ENCODE results near the gene DLG2.

Gene DLG2

GRCh38 chr11:83681906-83682610 is 1945.1 kb downstream of the DLG2 start:
- no peak for DNase-seq (ENCODE audit: low read depth in 2 of 2)

GRCh38 chr11:83681031-83681781 is 1945.9 kb downstream of the DLG2 start:
- no peak for DNase-seq (ENCODE audit: low read depth in 2 of 2)

- DNase-seq (ENCODE audit: low read depth in 2 of 2) = no peak
Measured at GRCh38 chr11:83680321-83680720, 1946.8 kb downstream of the DLG2 start.

DNA sequence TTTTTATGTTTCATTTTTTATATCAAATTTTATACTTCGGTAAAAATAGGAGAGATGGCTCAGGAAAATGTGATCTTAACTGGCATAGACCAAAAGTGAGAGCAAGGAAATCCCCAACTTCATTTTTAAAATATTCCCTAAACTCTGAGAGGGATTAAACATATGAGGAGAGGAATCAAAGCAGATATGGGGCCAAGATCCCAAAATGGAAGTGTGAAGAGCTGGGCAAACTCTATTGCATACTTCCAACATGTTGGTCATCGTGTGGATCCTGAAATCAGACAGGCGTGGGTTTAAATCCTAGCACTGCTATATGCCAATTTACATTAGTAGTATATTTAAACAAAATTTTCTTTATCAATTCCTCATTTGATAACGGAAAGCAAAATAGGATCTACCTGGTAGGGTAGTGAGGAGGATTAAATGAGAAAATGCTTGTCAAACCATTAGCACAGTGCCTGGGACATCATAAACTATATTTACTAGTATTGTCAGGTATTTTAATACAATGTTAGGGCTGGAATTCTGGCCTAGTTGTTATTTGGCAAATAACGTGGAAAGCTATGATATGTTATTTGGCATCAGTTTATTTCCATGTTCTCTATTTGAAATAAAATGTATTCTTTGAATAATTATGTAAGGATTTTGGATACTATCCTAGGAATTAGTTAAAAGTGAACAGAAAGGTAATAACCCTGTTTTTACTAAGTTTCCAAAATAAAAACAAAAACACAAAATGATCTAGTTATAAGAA is 1948.1 kb downstream of the DLG2 start:
- no peak for DNase-seq (ENCODE audit: low read depth in 2 of 2)

DNA sequence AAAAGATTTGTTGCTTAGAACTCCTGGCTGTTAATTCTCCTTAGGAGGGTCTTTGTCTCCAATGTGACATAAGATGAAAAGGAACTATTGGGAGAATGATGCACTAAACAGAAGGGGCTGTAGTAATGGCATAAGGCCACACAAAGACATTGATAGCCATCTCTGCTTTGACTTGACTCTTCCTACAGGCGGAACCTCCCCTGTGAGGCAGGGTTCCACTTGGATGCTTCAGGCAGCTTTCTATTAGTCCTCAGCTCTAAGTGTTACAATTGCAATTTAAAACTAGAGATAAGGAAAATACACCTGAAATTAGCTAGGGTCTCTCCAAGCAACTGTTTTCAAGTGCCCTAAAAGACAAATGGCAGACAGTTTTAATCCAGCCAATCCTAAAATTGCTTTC is 1949.4 kb downstream of the DLG2 start:
- DNase-seq (ENCODE audit: low read depth in 2 of 2) = no peak

DNA sequence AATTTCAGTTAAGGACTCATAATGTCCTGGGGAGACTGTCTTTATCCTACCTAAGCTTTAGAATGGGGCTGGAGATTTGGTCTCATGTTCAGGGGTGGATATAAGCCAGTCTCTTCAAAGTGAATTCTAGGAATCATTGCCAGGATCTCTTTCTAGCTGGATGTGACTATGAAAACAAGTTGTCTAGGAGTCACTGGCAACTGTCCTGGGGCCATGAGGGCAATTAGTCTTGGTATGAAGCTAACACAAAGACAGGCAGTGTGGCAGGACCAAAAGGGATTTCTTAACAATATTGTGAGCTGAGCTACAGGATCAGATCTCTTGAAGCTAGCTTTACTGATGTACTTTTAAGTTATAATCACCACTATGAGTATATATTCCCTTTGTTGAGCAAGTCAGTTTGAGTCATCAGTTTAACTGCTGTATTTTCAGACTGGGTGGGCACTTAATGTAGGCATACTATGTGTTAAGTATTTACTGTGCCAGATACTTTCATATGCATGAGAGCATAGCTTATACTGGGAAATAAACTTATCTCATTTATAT is 1951.0 kb downstream of the DLG2 start:
- no peak for DNase-seq (ENCODE audit: low read depth in 2 of 2)

DNA sequence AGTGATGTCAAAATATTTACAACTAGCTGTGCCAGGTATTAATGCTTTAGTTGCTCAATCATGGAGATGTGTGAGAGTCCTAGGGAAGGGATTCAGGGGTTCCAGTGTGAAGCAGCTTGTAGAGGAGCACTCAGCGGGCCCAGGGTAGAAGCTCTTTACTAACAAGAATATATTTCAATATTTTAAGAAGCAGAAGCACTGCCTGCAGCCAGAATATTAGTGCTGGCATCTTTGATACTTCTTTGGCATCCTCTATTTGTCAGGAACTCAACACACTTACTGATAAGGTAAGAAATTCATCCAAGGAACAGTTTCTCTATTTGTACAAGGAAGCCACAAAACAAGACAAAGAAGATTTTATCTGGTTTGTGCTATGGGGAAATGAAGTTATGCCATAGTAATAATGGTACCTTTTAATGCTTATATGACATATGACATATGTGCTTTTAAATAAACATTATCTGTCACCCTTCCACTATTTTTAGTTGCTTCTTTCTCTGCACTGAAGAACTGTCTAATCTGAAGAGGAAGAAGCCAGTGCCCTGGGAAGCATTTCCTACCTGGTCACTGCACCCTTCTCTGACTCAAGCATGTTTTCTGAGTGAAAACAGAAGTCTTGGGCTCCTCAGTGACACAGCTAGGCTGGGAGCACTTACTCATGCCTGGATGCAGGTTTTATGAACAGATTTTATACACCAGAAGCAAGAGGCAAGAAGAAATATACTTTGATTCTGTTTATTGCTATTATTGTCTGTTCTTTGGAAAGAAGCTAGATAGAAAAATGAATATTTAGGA is 1952.8 kb downstream of the DLG2 start:
- DNase-seq (ENCODE audit: low read depth in 2 of 2) = no peak

DNA sequence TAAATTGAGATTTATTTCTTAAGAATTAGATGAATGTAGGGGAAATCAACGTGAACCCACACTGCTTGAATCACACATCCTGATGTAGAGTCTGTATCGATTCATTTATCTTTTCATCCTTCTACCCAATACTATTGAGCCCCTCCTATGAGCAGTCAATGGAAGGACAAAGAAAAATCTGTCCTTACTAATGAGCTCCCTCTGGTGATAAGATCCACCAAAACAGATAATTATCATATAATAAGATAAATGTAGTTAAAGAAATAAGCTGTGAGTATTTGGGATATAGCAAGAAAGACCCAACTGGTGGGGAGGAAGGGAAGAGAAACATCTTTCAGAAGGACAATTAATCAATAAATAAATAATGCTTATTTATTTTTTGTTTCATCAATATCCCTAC is 1955.9 kb downstream of the DLG2 start:
- no peak for DNase-seq (ENCODE audit: low read depth in 2 of 2)

DNA sequence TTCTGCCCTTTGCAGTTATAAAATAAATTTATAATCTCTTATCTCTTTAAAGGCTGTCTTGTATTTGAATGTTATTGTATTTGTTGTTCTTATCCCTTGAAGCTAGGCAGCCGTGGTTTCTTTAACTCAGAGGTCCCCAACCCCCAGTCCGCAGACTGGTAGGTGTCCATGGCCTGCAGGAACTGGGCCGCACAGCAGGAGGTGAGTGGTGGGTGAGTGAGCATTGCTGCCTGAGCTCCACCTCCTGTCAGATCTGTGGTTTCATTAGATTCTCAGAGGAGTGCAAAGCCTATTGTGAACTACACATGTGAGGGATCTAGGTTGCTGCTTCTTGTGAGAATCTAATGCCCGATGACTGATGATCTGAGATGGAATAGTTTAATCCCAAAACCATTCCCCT is 1961.0 kb downstream of the DLG2 start:
- no peak for DNase-seq (ENCODE audit: low read depth in 2 of 2)

DNA sequence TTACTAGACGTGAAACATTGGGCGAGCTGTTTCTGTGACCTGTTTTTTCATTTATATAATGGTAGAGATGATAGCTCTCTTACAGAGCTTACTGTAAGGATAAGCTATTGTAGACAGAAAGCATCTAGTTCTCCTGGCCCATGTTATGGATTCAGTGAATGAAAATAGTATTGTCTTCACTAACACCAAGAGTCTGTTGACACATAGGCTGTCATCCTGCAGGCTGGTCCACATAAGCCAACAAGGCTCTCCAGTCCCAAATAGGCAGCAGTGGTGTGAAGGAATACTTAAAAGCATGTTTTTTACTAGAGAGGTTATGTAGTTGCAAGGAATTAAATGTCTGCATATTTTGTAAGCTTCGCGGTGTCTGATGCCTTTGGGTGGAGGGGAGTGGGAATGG is 1963.2 kb downstream of the DLG2 start:
- no peak for DNase-seq (ENCODE audit: low read depth in 2 of 2)

DNA sequence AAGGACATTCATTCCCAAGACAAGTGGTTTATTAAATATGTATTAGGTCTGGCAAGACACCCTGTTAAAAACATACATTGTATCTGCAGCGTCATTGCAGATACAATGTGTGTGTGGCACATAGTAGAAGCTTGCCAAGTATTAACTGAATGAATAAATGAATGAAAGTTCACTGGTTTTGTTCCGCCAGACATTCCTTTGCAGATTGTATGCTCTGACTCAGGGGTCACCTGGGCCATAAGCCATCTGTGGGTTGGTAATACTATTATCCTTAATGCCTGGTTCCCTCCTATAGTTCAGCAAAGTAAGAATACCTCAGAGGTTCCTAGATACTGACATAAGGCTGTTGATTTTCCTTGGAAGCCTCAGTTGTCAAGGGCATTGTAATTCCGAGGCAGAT is 1963.7 kb downstream of the DLG2 start:
- DNase-seq (ENCODE audit: low read depth in 2 of 2) = no peak

- no peak for DNase-seq (ENCODE audit: low read depth in 2 of 2)
Measured at GRCh38 chr11:83662494-83662893, 1964.7 kb downstream of the DLG2 start.

- DNase-seq (ENCODE audit: low read depth in 2 of 2) = no peak
Measured at GRCh38 chr11:83661491-83662350, 1965.4 kb downstream of the DLG2 start.

GRCh38 chr11:83659466-83659865 is 1967.7 kb downstream of the DLG2 start:
- DNase-seq (ENCODE audit: low read depth in 2 of 2) = no peak

DNA sequence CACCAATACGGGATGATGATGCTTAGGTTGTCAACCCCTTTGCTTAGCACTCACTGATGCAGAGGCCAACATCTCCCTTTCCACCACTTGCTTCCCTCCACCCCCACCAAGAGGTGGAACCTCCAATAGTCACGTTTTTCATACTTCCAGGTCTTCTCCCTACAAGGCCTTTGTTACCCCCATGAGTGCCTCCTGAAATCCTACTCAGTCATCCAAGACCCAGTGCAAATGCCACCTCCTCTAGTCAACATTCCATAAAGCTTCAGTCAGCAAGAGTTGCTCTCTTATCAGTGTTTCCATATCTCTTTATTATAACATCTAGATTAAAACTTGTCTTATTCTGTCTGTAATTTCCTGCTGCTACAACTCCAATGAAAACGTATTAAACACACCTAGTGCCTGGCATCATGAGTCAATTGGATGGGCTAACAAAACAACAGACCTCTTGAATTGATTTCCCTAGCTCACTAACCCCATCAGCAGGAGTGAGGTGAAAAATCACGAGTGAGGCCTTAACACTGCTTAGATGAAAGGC is 1970.3 kb downstream of the DLG2 start:
- DNase-seq (ENCODE audit: low read depth in 2 of 2) = no peak

GRCh38 chr11:83655976-83656375 is 1971.2 kb downstream of the DLG2 start:
- no peak for DNase-seq (ENCODE audit: low read depth in 2 of 2)

- no peak for DNase-seq (ENCODE audit: low read depth in 2 of 2)
Measured at GRCh38 chr11:83649528-83649855, 1977.7 kb downstream of the DLG2 start.

GRCh38 chr11:83648610-83649527 is 1978.3 kb downstream of the DLG2 start:
- no peak for DNase-seq (ENCODE audit: low read depth in 2 of 2)

DNA sequence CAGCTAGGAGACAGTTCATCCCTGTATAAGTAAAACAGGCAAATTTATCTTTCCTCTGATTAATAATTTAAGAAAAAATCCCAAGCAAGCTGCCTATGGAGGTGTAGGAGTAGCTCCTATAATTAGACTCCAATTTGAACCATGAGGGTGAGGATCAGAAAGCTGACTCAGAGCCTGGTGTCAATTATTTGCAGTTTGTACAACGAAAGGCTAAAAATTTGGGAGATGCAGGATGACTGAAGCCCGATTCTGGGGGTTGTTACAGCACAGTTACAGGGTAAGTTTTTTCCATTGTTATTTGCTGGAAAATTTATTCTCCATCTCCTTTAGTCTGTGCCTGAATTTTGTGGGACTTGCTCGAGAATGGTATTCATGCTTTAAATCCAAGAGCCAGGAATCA is 1981.6 kb downstream of the DLG2 start:
- no peak for DNase-seq (ENCODE audit: low read depth in 2 of 2)

All from activated CD4-positive, alpha-beta T cell treated with anti-CD3 and anti-CD28 coated beads for 24 hours (primary cell).